HG03457 (cell line): ENCODE data around the gene SPNS2.
"Not testable (repeated sequence)": the region's sequence is repeated elsewhere in the genome, so short reads cannot be mapped to it uniquely, and the experiment has no call there.

Experiments used
- ATAC-seq: cut with Tn5 transposase; IDR thresholded peaks from one replicate; pipeline ENCODE4 v1.9.1; 2021; ENCODE audit warnings: moderate number of reproducible peaks; ENCODE audit not compliant: unreplicated experiment

Gene SPNS2

GRCh38 chr17:4565209-4566141, 66.8 kb downstream of the SPNS2 start:
- ATAC-seq, result no peak

DNA sequence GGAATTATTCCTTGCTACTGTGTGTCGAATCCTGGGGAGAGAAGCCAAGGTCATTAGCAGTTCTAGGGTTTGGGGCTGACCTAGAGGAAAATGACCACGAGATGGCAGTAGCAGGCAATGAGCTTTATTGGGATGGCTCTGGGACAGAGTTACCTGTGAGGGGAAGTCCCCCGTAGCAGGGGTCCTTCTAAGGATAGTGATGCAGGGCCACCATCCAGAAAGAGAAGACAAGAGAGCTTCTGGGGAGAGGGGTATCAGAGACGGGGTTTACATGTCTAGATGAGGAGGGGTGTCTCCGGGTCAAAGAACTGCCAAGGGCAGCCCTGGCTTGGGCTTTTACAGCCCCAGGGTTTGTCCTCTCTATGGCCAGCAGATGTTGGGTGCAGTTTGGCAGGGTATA, 68.1 kb downstream of the SPNS2 start:
- ATAC-seq, result no peak

- ATAC-seq, result no peak
These were observed 70.9 kb downstream of the SPNS2 start for GRCh38 chr17:4569591-4569990.

- ATAC-seq, result no peak
These were observed 73.5 kb downstream of the SPNS2 start for GRCh38 chr17:4572131-4572530.

- ATAC-seq, result no peak
These were observed 74.4 kb downstream of the SPNS2 start for GRCh38 chr17:4573115-4573514.

- no peak for ATAC-seq
These were observed 75.0 kb downstream of the SPNS2 start for GRCh38 chr17:4573669-4574068.

GRCh38 chr17:4574448-4575045, 75.9 kb downstream of the SPNS2 start:
- ATAC-seq, result no peak

DNA sequence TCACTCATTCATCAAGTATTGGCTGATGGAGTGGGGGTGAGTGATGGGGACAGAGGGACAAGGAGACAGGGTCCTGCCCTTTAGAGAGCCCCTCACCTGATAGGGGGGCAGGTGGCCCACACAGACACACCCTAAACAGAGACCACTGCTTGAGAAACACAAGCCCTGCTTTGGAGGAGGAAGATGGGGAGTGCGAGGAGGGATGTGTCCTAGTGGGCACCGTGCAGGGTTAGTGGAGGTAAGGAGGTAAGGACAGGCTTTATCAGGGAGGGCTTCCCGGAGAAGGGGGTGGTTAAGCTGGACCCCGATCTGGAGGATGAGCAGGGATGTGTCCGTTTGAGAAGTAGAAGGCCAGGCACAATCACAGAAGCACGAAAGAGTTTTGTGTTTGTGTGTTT, 77.5 kb downstream of the SPNS2 start:
- no peak for ATAC-seq

GRCh38 chr17:4576729-4577322, 78.1 kb downstream of the SPNS2 start:
- no peak for ATAC-seq

DNA sequence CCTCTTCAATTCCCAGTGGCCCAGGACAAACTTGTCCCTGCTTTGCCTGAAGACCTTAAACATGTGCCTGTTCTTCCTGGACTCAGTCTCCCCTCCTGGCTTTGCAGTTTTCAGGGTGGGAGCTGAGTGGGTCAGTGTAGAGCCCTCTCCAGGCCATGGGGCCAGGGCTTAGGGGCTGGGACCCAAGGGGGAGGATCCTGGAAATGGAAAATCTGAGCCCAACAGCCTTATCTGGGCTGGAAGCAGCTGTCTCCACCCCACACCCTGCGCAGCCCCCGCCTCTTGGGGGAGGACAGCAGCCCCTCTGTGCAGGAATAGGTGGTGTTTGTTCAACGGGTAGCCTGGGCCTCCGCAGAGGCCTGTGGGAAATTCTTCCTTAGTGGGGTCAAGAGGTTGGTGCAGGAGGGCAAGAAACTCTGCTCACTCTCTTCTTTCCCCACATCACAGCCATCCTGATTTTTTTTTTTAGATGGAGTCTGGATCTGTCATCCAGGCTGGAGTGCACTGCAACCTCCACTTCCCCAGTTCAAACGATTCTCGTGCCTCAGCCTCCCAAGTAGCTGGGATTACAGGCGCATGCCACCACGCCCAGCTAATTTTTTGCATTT, 78.8 kb downstream of the SPNS2 start:
- ATAC-seq, result no peak

- not testable (repeated sequence) for ATAC-seq
These were observed 79.7 kb downstream of the SPNS2 start for GRCh38 chr17:4578349-4578748.

DNA sequence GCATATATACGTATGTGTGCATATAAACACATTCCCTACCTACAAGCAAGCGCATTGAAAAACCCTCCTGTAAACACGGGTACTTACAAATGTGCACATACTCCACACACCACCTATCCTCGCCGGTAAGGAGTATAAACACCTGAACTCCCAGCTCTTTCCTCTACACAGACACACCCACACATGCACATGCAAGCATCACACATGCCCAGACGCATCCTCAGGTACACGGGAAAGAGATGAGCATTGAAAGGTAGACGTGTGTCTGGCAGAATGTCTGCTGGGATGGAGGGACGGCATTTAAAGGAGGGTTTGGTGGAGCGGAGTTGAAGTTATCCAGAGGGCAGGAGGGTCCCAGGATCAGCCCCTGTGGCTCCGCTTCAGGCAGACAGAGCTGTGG, 81.0 kb downstream of the SPNS2 start:
- ATAC-seq, result no peak

- no peak for ATAC-seq
These were observed 81.6 kb downstream of the SPNS2 start for GRCh38 chr17:4580291-4580690.

GRCh38 chr17:4582101-4582501, 83.4 kb downstream of the SPNS2 start:
- ATAC-seq, result no peak

- no peak for ATAC-seq
These were observed 84.0 kb downstream of the SPNS2 start for GRCh38 chr17:4582691-4583090.

DNA sequence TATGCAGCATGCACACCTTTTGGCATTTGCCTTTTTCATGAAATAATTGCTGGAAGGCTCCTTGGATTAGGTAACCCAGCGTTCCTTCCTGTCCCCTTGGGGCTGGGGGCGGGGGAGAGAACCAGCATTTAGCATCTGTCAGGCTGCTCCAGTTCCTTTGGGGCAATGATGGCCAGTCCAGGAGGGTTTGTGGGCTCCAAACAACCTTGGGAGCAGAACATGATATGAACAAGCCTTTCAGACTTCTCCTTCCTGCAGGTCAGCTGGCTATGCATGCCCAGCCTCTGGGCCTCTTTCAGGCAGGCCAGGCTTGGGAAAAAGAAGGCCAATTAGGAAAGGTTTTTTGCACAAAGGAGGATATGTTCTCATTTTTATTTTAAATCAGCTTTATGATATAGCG, 84.5 kb downstream of the SPNS2 start:
- ATAC-seq, result no peak

DNA sequence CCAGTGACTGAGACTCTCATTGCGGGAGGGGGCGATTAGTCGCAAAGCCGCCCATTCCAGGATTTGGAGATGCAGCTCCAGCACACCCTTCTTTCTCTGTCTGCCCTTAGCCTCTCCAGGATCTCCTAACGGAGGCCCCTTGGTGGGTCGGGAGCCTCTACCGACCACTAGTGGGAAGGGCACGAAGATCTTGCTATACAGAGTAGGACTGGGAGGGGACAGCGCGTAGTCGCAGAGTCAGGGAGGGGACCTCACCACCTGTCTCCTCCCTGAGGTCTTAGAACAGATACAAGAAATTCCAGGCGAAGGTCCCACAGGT, 85.1 kb downstream of the SPNS2 start:
- ATAC-seq, result no peak

DNA sequence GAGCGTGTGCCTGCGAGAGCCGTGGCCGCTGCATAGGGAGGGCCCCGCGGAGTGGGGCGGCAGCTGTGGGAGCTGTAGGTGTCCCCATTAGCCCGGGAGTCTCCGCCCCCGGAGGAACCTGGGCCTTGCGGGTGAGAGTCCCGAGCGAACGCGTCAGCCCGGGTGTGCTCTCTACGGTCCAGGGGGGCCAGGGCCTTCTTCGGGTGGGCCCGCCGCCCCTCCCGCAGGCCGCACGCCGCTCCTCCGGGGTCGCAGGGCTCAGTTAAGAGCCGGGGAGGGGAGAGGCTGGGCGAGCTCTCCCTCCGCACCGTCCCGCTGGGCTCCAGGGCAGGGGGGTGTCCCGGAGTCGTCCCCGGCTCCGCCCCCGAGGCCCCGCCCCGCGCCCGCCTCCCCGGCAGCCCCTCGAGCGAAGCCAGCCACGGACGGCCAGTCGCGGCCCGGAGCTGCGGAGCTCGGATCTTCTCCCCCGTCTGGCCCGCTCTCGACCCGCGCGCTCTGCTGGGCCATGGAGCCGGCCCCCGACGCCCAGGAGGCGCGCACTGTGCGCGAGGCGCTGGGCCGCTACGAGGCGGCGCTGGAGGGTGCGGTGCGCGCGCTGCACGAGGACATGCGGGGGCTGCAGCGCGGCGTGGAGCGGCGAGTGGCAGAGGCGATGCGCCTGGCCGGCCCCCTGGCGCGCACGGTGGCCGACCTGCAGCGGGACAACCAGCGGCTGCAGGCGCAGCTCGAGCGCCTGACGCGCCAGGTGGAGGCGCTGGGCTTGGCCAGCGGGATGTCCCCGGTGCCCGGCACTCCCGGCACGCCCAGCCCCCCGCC, 85.6 kb downstream of the SPNS2 start, which contains the start of gene SMTNL2:
SMTNL2 (plus strand) TSS at position 429 of the 816 bp plus-strand sequence; CDS start at position 506, 77 bp downstream.
- no peak for ATAC-seq

GRCh38 chr17:4584917-4585637, 86.4 kb downstream of the SPNS2 start:
- no peak for ATAC-seq

GRCh38 chr17:4585638-4585994, 86.9 kb downstream of the SPNS2 start:
- no peak for ATAC-seq
